Panc1 (cell line): ENCODE results near the gene CHPF2. TPM values are rescaled to one million over a fixed set of nuclear protein-coding genes. Genes with fewer than 3 reads are reported as not detected.

ENCODE experiments used
- ATAC-seq: fragments of 200-7000 bp; cut with Tn5 transposase; 2 replicates; pipeline ENCODE4 v1.9.1; 2020; ENCODE audit warnings: mild to moderate bottlenecking, moderate library complexity
- BruUV-seq: library from RNA; stranded (reverse); fragments of 400-500 nt; replicated peaks from 2 replicates; lab custom pipeline; 2021; lab: Mats Ljungman, UMichigan
- CTCF ChIA-PET: fragments of 300-600 bp; sonication (Branson Sonifier 250); formaldehyde crosslinking; loops from one replicate; lab custom pipeline; 2022; ENCODE audit warnings: antibody characterized with exemption; lab: Charles Lee
- POLR2A ChIA-PET: fragments of 300-600 bp; sonication (Branson Sonifier 250); formaldehyde crosslinking; loops from one replicate; lab custom pipeline; 2022; ENCODE audit warnings: antibody characterized with exemption; lab: Charles Lee
- DNase-seq: peaks from one replicate; pipeline ENCODE4 v3.0.0-alpha.2; 2010; ENCODE audit warnings: low read depth, low spot score
- H3K27ac ChIP-seq: 2 replicates; pipeline ENCODE4 v1.5.1; 2011; ENCODE audit warnings: mild to moderate bottlenecking, low read length, inconsistent platforms
- H3K27me3 ChIP-seq: fragments of 200-500 bp; sonication (Bioruptor generic); 2 replicates; pipeline ENCODE4 v1.6.0; 2014; ENCODE audit warnings: low read length, inconsistent platforms; ENCODE audit not compliant: control insufficient read depth, insufficient read depth
- H3K36me3 ChIP-seq: fragments of 200-500 bp; sonication (Bioruptor generic); 2 replicates; pipeline ENCODE4 v1.5.1; 2014; ENCODE audit warnings: inconsistent platforms, mild to moderate bottlenecking, low read length, moderate library complexity; ENCODE audit not compliant: control insufficient read depth, insufficient read depth
- H3K4me1 ChIP-seq: 2 replicates; pipeline ENCODE4 v1.5.1; 2011; ENCODE audit warnings: inconsistent platforms, mild to moderate bottlenecking, low read length, moderate library complexity; ENCODE audit not compliant: control insufficient read depth, insufficient read depth
- H3K4me3 ChIP-seq, 2 experiments: 2 replicates each; pipeline ENCODE4 v1.5.1; 2011 to 2012; ENCODE audit warnings: low read depth in 2 of 2, low read length in 2 of 2, mild to moderate bottlenecking in 2 of 2, inconsistent platforms in 1 of 2, moderate library complexity in 1 of 2
- H3K9me3 ChIP-seq: fragments of 200-500 bp; sonication (Bioruptor generic); 2 replicates; pipeline ENCODE4 v1.5.1; 2014; ENCODE audit warnings: low read depth, mild to moderate bottlenecking, inconsistent platforms, low read length, moderate library complexity; ENCODE audit not compliant: control insufficient read depth, insufficient read depth
- CTCF ChIP-seq: fragments of 450-650 bp; IDR thresholded peaks from 2 replicates; pipeline ENCODE4 v1.5.1; 2017; ENCODE audit warnings: mild to moderate bottlenecking
- POLR2AphosphoS5 ChIP-seq: IDR thresholded peaks from 2 replicates; pipeline ENCODE4 v1.6.1; 2012; ENCODE audit warnings: mild to moderate bottlenecking, low read depth, low read length, moderate library complexity
- REST ChIP-seq, 2 experiments: IDR thresholded peaks; 2 replicates each; pipeline ENCODE4 v1.6.1; 2011 to 2012; ENCODE audit warnings: low read depth in 2 of 2, control low read depth in 1 of 2, low read length in 1 of 2, mild to moderate bottlenecking in 1 of 2, moderate library complexity in 1 of 2; ENCODE audit not compliant: insufficient read depth in 1 of 2
- SIN3A ChIP-seq: IDR thresholded peaks from 2 replicates; pipeline ENCODE4 v1.6.1; 2012; ENCODE audit warnings: low read depth, mild to moderate bottlenecking, low read length, moderate library complexity, borderline replicate concordance; ENCODE audit not compliant: insufficient read depth
- TCF7L2 ChIP-seq: IDR thresholded peaks from 2 replicates; pipeline ENCODE4 v1.6.1; 2011; ENCODE audit warnings: mild to moderate bottlenecking, low read depth, low read length, inconsistent platforms
- in situ Hi-C: cut with HindIII; loops from 2 replicates; pipeline ENCODE4 v1.10.0; 2016; ENCODE audit warnings: low sequenced_read_pairs, low pct_unique_long_range_greater_than_20kb
- intact Hi-C: fragments of 100-400 bp; cut with micrococcal nuclease; formaldehyde crosslinking; loops from one replicate; pipeline ENCODE4 v1.10.0; 2022; ENCODE audit not compliant: unreplicated experiment
- total RNA-seq: library from RNA; stranded (reverse); gene quantifications from one replicate; pipeline ENCODE4 v1.2.1, GENCODE V29; 2021; ENCODE audit not compliant: unreplicated experiment

CHPF2 gene
- total RNA-seq, 1 experiment from 2014 or later: 44.9 TPM

- Histone ChIP-seq H3K36me3 (no peaks in the 10 kb centered on the region; the same call in 1 of the 2 replicates), H3K27me3 (no peaks in the 10 kb centered on the region), H3K9me3 (no peaks in the 10 kb centered on the region), H3K4me1 (peaks cover 20% of the 10 kb centered on the region), H3K27ac (no peak overlapping the region), H3K4me3 (no peak overlapping the region)
- ATAC-seq (no peak), DNase-seq (no peak)
- BruUV-seq: no TSS peak
- in situ Hi-C loops (no loop called here), intact Hi-C loops (no loop called here)
- POLR2A ChIA-PET: no interaction called here
- TF ChIP-seq REST (IDR thresholded peaks at IDR 0.05; ENCODE audit: insufficient read depth in 1 of 2, low read depth in 2 of 2, low read length in 1 of 2) (no peak), CTCF (no peak)
- CTCF ChIA-PET: no interaction called here
Measured at GRCh38 chr7:151242159-151243044, 10.1 kb downstream of the CHPF2 start.

GRCh38 chr7:151243045-151243349 is 10.7 kb downstream of the CHPF2 start:
- no TSS peak for BruUV-seq
- H3K27me3 ChIP-seq: no peaks in the 10 kb centered on the region
- ChIA-PET POLR2A (interaction anchor here (0.6 kb wide), 1 partner anchor 331 kb away, joined by 5 read pairs; no protein-coding TSS in a partner anchor), CTCF (interaction anchor here (0.7 kb wide), 1 partner anchor 118 kb away, joined by 6 read pairs; no protein-coding TSS in a partner anchor)
- H3K4me1 ChIP-seq: peaks cover 24% of the 10 kb centered on the region
- H3K27ac ChIP-seq: no peak overlapping the region
- H3K4me3 ChIP-seq: no peak overlapping the region
- no peak for ATAC-seq
- TF ChIP-seq POLR2AphosphoS5 (no peak), REST (IDR thresholded peaks at IDR 0.05; ENCODE audit: insufficient read depth in 1 of 2, low read depth in 2 of 2, low read length in 1 of 2) (no peak), SIN3A (no peak), TCF7L2 (no peak), CTCF (no peak)
- in situ Hi-C loops (no loop called here), intact Hi-C loops (no loop called here)
- H3K36me3 ChIP-seq: no peaks in the 10 kb centered on the region; the same call in 1 of the 2 replicates
- DNase-seq: no peak
- H3K9me3 ChIP-seq: no peaks in the 10 kb centered on the region
